DND-41 (cell line): ENCODE measurements around the gene TGM4.

Source experiments
- EZH2 ChIP-seq: IDR thresholded peaks from 3 replicates; pipeline ENCODE4 v1.6.1; 2012; ENCODE audit warnings: borderline replicate concordance, low read depth, mild to moderate bottlenecking, moderate library complexity, low read length, inconsistent platforms; ENCODE audit not compliant: severe bottlenecking
- TF ChIP-seq, protein P1 (sequence below): IDR thresholded peaks from 2 replicates; pipeline ENCODE4 v1.5.1; 2012; ENCODE audit warnings: borderline replicate concordance, low read length, moderate library complexity, mild to moderate bottlenecking; ENCODE audit not compliant: poor library complexity, severe bottlenecking; ENCODE audit errors: extremely low read depth

DNA sequence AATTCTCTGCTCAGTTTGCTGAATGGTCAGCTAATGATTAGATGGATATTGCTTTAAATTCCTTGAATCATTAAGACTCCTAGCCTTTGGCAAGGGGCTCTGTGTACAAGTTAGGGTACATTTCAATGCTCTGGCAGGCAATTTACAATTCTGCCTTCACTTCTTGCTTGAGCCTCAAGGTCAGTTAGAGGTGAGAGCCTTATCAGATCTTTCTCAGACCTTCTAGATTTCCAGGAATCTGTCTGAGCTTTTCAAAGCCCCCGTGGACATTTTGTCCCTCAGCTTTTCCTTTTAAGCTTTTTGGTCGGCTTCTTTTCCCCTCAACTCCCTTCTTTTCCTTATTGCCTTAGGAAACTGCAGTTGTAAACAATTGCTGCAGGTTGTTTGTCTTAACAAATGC, 34.7 kb downstream of the TGM4 start:
- TF ChIP-seq, protein P1, sequence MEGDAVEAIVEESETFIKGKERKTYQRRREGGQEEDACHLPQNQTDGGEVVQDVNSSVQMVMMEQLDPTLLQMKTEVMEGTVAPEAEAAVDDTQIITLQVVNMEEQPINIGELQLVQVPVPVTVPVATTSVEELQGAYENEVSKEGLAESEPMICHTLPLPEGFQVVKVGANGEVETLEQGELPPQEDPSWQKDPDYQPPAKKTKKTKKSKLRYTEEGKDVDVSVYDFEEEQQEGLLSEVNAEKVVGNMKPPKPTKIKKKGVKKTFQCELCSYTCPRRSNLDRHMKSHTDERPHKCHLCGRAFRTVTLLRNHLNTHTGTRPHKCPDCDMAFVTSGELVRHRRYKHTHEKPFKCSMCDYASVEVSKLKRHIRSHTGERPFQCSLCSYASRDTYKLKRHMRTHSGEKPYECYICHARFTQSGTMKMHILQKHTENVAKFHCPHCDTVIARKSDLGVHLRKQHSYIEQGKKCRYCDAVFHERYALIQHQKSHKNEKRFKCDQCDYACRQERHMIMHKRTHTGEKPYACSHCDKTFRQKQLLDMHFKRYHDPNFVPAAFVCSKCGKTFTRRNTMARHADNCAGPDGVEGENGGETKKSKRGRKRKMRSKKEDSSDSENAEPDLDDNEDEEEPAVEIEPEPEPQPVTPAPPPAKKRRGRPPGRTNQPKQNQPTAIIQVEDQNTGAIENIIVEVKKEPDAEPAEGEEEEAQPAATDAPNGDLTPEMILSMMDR: no peak
- no peak for TF ChIP-seq EZH2
